Activated naive CD8-positive, alpha-beta T cell treated with anti-CD3 and anti-CD28 coated beads, Interleukin-2, amount 10 ng/mL, durations not matched to agents 7 days and 5 days (primary cell): ENCODE results near the gene PSMB11. TPM values are rescaled to one million over a fixed set of nuclear protein-coding genes. Genes with fewer than 3 reads are reported as not detected.

Source experiments
- ATAC-seq: fragments of 150-1000 bp; cut with Tn5 transposase; one replicate; pipeline ENCODE4 v1.10.0; 2021; ENCODE audit warnings: low read depth, moderate library complexity
- POLR2A ChIA-PET: fragments of 350-600 bp; sonication (Branson Sonifier 250); formaldehyde crosslinking; loops from one replicate; lab custom pipeline; 2021; ENCODE audit warnings: antibody characterized with exemption; lab: Charles Lee
- DNase-seq: peaks from one replicate; pipeline ENCODE4 v3.0.0; 2021
- H3K27ac Mint-ChIP-seq: one replicate; pipeline ENCODE4 v1.8.0; 2022; ENCODE audit warnings: mild to moderate bottlenecking, mixed read lengths
- H3K27me3 Mint-ChIP-seq: one replicate; pipeline ENCODE4 v1.8.0; 2022; ENCODE audit warnings: mild to moderate bottlenecking, moderate library complexity, mixed read lengths
- H3K36me3 Mint-ChIP-seq: one replicate; pipeline ENCODE4 v1.8.0; 2021; ENCODE audit warnings: mild to moderate bottlenecking, mixed read lengths
- H3K4me1 Mint-ChIP-seq: one replicate; pipeline ENCODE4 v1.8.0; 2021; ENCODE audit warnings: mixed read lengths
- H3K4me3 Mint-ChIP-seq: one replicate; pipeline ENCODE4 v1.8.0; 2022; ENCODE audit warnings: mild to moderate bottlenecking, moderate library complexity, mixed read lengths
- H3K9me3 Mint-ChIP-seq: one replicate; pipeline ENCODE4 v1.8.0; 2021; ENCODE audit warnings: mixed read lengths
- total RNA-seq, 2 experiments: library from RNA; stranded (reverse); gene quantifications; one replicate each; pipeline ENCODE4 v1.2.3, GENCODE V29; 2021

Gene PSMB11
- total RNA-seq, 2 experiments from 2014 or later: not detected

DNA sequence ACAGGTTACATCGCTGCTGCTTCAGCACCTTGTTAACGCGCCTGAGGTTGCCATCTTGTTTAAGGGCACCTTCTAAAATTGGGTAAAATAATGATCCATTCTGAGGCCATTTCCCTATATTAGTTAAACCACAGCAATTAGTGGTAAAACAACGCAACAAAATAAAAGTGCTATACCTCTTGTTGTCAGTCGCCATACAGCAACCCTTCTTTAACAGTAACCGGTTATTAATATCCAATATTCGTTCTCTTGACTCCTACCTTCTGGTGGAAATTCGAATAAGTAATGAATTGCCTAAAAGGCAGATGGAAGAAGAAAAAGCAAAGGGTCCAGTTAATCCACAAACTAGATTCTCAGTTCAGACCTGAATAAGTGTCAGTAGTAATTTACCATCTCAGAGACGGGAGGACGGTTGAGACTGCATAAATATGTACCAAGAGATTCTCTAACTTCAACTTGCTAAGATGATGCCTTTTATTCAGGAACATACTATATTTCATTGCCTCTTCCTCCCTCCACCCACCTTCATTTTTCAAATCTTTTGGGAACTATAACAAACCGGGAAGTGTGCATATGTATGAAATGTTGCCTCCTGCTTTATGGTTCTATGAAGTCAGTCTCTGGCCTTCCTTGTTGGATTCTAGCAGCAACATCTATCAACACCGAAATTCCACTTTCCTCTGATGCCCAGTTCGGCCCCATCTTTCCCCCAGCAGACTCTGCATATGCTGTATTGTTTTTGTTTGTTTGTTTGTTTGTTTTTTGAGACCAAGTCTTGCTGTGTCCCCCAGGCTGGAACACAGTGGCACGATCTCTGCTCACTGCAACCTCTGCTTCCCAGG is 6.5 kb upstream of the PSMB11 start:
- H3K36me3 Mint-ChIP-seq: peaks cover 23% of the 10 kb centered on the region
- POLR2A ChIA-PET: interaction anchor here (0.9 to 2.5 kb wide), 6 partner anchors 10 to 54 kb away, joined by 3 to 10 read pairs (median 6); partner anchors contain the start of gene AJUBA
- peaks cover 21% of the 10 kb centered on the region for H3K4me1 Mint-ChIP-seq
- H3K9me3 Mint-ChIP-seq: no peaks in the 10 kb centered on the region
- ATAC-seq (no peak), DNase-seq (no peak)
- H3K27ac Mint-ChIP-seq: peak overlapping the region; percentile 99
- H3K4me3 Mint-ChIP-seq: peak overlapping the region; percentile 84
- no peaks in the 10 kb centered on the region for H3K27me3 Mint-ChIP-seq

GRCh38 chr14:23040100-23040499 is 1.9 kb upstream of the PSMB11 start:
- Mint-ChIP-seq H3K4me1 (peaks cover 8% of the 10 kb centered on the region), H3K36me3 (no peaks in the 10 kb centered on the region), H3K4me3 (no peak overlapping the region), H3K9me3 (no peaks in the 10 kb centered on the region), H3K27me3 (no peaks in the 10 kb centered on the region), H3K27ac (no peak overlapping the region)
- ATAC-seq (no peak), DNase-seq (no peak)
- POLR2A ChIA-PET: no interaction called here

- ATAC-seq (no peak), DNase-seq (no peak)
- Mint-ChIP-seq H3K4me1 (peaks cover under 1% of the 10 kb centered on the region), H3K27ac (no peak overlapping the region), H3K4me3 (no peak overlapping the region), H3K9me3 (no peaks in the 10 kb centered on the region), H3K27me3 (no peaks in the 10 kb centered on the region), H3K36me3 (no peaks in the 10 kb centered on the region)
- POLR2A ChIA-PET: no interaction called here
Observed at GRCh38 chr14:23041729-23042128, 283 bp upstream of the PSMB11 start.

GRCh38 chr14:23043145-23043544 is 1.1 kb downstream of the PSMB11 start:
- Mint-ChIP-seq H3K36me3 (peaks cover 2% of the 10 kb centered on the region), H3K9me3 (no peaks in the 10 kb centered on the region), H3K27me3 (no peaks in the 10 kb centered on the region), H3K4me3 (no peak overlapping the region), H3K4me1 (no peaks in the 10 kb centered on the region), H3K27ac (no peak overlapping the region)
- ATAC-seq (no peak), DNase-seq (no peak)
- POLR2A ChIA-PET: no interaction called here

DNA sequence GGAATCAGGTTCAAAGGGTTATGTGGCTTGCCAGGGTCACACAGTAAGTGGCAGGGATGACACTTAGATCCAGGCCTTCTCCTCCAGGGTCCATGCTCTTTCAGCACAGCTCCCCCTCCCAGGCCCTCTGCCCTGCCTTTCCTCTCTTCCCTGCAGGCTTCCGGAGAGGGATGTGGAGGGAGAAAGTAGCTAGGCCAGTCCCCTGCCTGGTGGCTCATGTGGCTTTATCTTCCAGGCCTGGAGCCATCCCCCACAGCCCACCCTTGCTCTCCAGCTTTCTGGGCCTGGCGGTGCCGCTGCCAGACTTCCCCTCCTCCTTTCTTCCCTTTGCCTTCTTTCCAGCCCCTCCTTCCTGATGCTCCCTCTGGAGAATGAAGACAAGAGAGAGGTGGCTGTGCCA is 1.7 kb downstream of the PSMB11 start:
- ATAC-seq: no peak
- Mint-ChIP-seq H3K27me3 (no peaks in the 10 kb centered on the region), H3K4me3 (no peak overlapping the region), H3K9me3 (no peaks in the 10 kb centered on the region), H3K27ac (no peak overlapping the region), H3K36me3 (peaks cover 2% of the 10 kb centered on the region), H3K4me1 (no peaks in the 10 kb centered on the region)
- POLR2A ChIA-PET: no interaction called here
- no peak for DNase-seq

GRCh38 chr14:23044840-23045239 is 2.8 kb downstream of the PSMB11 start:
- Mint-ChIP-seq H3K36me3 (peaks cover 2% of the 10 kb centered on the region), H3K27ac (no peak overlapping the region), H3K9me3 (no peaks in the 10 kb centered on the region), H3K27me3 (no peaks in the 10 kb centered on the region), H3K4me3 (no peak overlapping the region), H3K4me1 (no peaks in the 10 kb centered on the region)
- ATAC-seq (no peak), DNase-seq (no peak)
- POLR2A ChIA-PET: no interaction called here

- no peaks in the 10 kb centered on the region for H3K27me3 Mint-ChIP-seq
- POLR2A ChIA-PET: interaction anchor here (1.0 kb wide), 1 partner anchor 11 kb away, joined by 3 read pairs; the partner anchor contains the start of gene PSMB5
- H3K27ac Mint-ChIP-seq: no peak overlapping the region
- H3K4me3 Mint-ChIP-seq: no peak overlapping the region
- no peaks in the 10 kb centered on the region for H3K9me3 Mint-ChIP-seq
- H3K36me3 Mint-ChIP-seq: peaks cover 2% of the 10 kb centered on the region
- ATAC-seq: no peak
- no peak for DNase-seq
- no peaks in the 10 kb centered on the region for H3K4me1 Mint-ChIP-seq
Observed at GRCh38 chr14:23045419-23046357, 3.7 kb downstream of the PSMB11 start.

- ATAC-seq: no peak
- Mint-ChIP-seq H3K4me1 (no peaks in the 10 kb centered on the region), H3K27ac (no peak overlapping the region), H3K4me3 (no peak overlapping the region), H3K27me3 (no peaks in the 10 kb centered on the region), H3K9me3 (no peaks in the 10 kb centered on the region), H3K36me3 (peaks cover 2% of the 10 kb centered on the region)
- POLR2A ChIA-PET: interaction anchor here (0.7 kb wide), 1 partner anchor 241 kb away, joined by 4 read pairs; no protein-coding TSS in a partner anchor
- no peak for DNase-seq
Observed at GRCh38 chr14:23047034-23047634, 5.1 kb downstream of the PSMB11 start.

DNA sequence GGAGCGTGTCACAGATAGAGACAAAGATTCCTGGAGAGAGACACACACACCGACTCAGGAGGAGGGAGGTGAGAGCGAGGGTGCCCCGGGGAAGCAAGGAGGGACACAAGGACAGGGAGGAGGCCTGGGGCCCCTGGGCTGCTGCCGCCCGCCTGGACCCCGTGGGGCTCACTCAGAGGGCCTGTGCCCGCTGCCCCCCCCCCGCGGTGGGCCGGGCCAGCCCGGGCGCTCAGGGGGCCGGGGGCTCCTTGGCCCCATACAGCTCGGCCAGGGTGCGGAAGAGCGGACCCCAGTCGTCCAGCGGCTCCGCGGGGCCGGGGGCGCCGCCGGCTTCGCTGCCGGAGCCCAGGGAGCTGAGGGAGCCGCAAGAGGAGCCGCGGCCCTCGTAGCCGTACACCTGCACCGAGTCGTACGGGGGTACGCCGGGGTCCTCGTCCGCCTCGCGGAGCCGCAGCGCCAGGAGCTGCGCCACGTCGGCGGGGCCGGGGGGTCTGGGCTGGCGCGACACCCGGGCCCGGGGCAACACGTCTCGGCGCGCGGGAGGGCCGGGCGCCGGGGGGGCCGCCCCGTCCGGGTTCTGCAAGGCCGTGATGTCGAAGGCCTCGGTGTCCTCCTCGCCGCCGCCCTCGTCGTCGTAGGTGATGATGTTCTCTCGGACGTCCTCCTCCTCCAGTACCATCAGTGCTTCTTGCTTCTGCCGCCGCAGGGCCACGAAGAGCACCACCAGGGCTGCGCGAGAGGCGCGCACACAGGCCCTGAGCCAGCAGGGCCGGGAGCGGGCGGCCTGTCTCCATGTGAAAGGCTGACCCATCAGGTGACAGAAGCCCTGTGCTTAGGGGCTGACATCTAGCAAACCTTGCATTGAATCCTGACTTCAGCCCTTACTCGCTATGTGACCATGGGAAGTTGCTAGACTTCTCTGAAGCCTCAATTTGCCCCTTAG is 6.0 kb downstream of the PSMB11 start:
- ATAC-seq (no peak), DNase-seq (no peak)
- POLR2A ChIA-PET: no interaction called here
- no peaks in the 10 kb centered on the region for H3K4me1 Mint-ChIP-seq
- peaks cover 2% of the 10 kb centered on the region for H3K36me3 Mint-ChIP-seq
- H3K27ac Mint-ChIP-seq: no peak overlapping the region
- no peaks in the 10 kb centered on the region for H3K9me3 Mint-ChIP-seq
- H3K27me3 Mint-ChIP-seq: no peaks in the 10 kb centered on the region
- H3K4me3 Mint-ChIP-seq: no peak overlapping the region

- no peaks in the 10 kb centered on the region for H3K4me1 Mint-ChIP-seq
- no peaks in the 10 kb centered on the region for H3K9me3 Mint-ChIP-seq
- DNase-seq: no peak
Observed at GRCh38 chr14:23049011-23049410, 7.0 kb downstream of the PSMB11 start.

GRCh38 chr14:23051141-23052057 is 9.4 kb downstream of the PSMB11 start:
- no peak overlapping the region for H3K27ac Mint-ChIP-seq
- POLR2A ChIA-PET: interaction anchor here (1.2 kb wide), 1 partner anchor 57 kb away, joined by 4 read pairs; no protein-coding TSS in a partner anchor
- no peaks in the 10 kb centered on the region for H3K9me3 Mint-ChIP-seq
- H3K36me3 Mint-ChIP-seq: peaks cover 2% of the 10 kb centered on the region
- H3K27me3 Mint-ChIP-seq: peaks cover 3% of the 10 kb centered on the region
- peaks cover 5% of the 10 kb centered on the region for H3K4me1 Mint-ChIP-seq
- ATAC-seq (no peak), DNase-seq (no peak)
- no peak overlapping the region for H3K4me3 Mint-ChIP-seq

More at GRCh38 chr14:23049011-23049410, 7.0 kb downstream of the PSMB11 start:
- H3K27me3 Mint-ChIP-seq: no peaks in the 10 kb centered on the region
- peaks cover 2% of the 10 kb centered on the region for H3K36me3 Mint-ChIP-seq
- H3K4me3 Mint-ChIP-seq: no peak overlapping the region
- POLR2A ChIA-PET: no interaction called here
- no peak overlapping the region for H3K27ac Mint-ChIP-seq
- no peak for ATAC-seq
